Epithelial cell of esophagus (primary cell): ENCODE measurements around the gene CHAF1A.
A peak's percentile ranks its signal among the peaks of the same experiment; 100 is the strongest.

ENCODE experiments used
- DNase-seq: peaks from one replicate; pipeline ENCODE4 v3.0.0; 2010; ENCODE audit warnings: low read depth
- H3K4me3 ChIP-seq: 2 replicates; pipeline ENCODE4 v1.5.1; 2011; ENCODE audit warnings: mild to moderate bottlenecking, low read length, control low read depth
- CTCF ChIP-seq: IDR thresholded peaks from 2 replicates; pipeline ENCODE4 v1.5.1; 2011; ENCODE audit warnings: low read depth, mild to moderate bottlenecking, low read length, control low read depth, inconsistent platforms; ENCODE audit not compliant: insufficient read depth; ENCODE audit errors: missing control alignments

The CHAF1A gene

DNA sequence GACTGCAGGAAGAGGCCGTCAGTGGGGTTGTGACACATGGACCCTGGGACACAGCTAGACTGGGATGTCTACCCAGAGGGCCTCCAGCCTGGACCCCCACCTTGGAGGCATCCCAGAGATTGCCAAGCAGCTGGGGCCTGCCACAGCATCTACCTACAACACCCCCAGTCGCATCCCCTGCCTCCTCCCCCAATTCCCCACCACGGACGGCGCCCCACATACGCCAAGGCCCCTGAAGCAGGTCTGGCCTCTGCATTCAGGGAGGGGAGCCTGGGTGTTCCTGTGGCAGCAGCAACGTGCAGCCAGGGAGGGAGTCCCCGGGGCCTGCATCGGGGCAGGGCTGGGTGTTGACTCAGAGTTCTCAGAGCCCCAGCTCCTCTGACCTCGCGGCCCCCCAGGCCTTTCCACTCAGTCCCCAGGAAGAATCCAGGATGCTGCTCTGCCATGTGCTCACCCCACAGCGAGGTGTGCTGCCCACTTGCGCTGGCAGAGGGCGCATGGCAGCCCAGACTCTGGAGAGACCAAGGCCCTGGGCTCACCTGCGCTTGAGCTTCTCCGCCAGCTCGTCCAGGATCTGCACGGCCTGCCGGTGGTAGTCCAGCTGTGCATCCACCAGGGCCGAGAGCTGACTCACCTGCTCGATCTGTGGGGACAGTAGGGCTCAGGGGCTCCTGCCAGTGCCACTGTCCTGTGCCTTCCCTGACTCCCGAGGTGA, 39.5 kb upstream of the CHAF1A start:
- peak; percentile 36 for TF ChIP-seq CTCF
- no peak for DNase-seq
- H3K4me3 ChIP-seq = no peak overlapping the region

- H3K4me3 ChIP-seq = no peak overlapping the region
- TF ChIP-seq CTCF = no peak
- DNase-seq = no peak
These were observed 38.7 kb upstream of the CHAF1A start for GRCh38 chr19:4363571-4364304.

DNA sequence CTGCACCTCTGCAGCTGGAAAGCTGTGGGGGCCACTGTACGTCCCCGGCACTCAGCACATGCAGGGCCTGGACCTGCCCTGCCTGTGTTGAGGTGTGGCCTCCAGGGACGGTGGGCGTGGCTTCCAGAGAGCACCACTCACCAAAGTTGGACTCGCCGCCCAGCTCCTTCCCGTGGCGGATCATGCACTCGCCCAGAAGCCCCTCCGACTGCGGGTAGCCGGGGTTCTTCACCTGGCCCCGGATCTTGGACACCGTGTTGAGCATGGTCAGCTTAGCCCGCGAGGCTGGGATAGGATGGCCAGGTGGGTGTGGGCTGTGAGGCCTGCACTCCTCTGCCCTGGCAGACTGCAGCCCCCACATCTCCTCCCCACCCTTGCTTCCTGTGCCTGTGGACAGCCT, 37.1 kb upstream of the CHAF1A start:
- TF ChIP-seq CTCF = no peak
- DNase-seq = no peak
- no peak overlapping the region for H3K4me3 ChIP-seq

GRCh38 chr19:4365791-4366665, 36.4 kb upstream of the CHAF1A start:
- H3K4me3 ChIP-seq = no peak overlapping the region
- no peak for TF ChIP-seq CTCF
- DNase-seq = no peak

GRCh38 chr19:4366666-4367335, 35.6 kb upstream of the CHAF1A start:
- no peak overlapping the region for H3K4me3 ChIP-seq
- no peak for TF ChIP-seq CTCF
- no peak for DNase-seq

- no peak overlapping the region for H3K4me3 ChIP-seq
- no peak for TF ChIP-seq CTCF
- DNase-seq = no peak
These were observed 35.1 kb upstream of the CHAF1A start for GRCh38 chr19:4367336-4367723.
